WTC11 (cell line): ENCODE data around the gene PROC.

Experiments
- CREM ChIP-seq: sonication (generic); formaldehyde crosslinking; IDR thresholded peaks from 2 replicates; pipeline ENCODE4 v1.8.1; 2022; ENCODE audit warnings: mild to moderate bottlenecking, missing genetic modification reagents, moderate library complexity
- FOXK1 ChIP-seq: sonication (generic); formaldehyde crosslinking; IDR thresholded peaks from 2 replicates; pipeline ENCODE4 v1.8.0; 2022; ENCODE audit warnings: mild to moderate bottlenecking, moderate library complexity, missing genetic modification reagents
- GABPB1 ChIP-seq: sonication (generic); formaldehyde crosslinking; IDR thresholded peaks from 2 replicates; pipeline ENCODE4 v1.8.1; 2023; ENCODE audit warnings: mild to moderate bottlenecking, missing genetic modification reagents
- TF ChIP-seq, protein P1 (sequence below): fragments of 200-600 bp; IDR thresholded peaks from 2 replicates; pipeline ENCODE4 v1.8.0; 2022; ENCODE audit warnings: antibody characterized with exemption

DNA sequence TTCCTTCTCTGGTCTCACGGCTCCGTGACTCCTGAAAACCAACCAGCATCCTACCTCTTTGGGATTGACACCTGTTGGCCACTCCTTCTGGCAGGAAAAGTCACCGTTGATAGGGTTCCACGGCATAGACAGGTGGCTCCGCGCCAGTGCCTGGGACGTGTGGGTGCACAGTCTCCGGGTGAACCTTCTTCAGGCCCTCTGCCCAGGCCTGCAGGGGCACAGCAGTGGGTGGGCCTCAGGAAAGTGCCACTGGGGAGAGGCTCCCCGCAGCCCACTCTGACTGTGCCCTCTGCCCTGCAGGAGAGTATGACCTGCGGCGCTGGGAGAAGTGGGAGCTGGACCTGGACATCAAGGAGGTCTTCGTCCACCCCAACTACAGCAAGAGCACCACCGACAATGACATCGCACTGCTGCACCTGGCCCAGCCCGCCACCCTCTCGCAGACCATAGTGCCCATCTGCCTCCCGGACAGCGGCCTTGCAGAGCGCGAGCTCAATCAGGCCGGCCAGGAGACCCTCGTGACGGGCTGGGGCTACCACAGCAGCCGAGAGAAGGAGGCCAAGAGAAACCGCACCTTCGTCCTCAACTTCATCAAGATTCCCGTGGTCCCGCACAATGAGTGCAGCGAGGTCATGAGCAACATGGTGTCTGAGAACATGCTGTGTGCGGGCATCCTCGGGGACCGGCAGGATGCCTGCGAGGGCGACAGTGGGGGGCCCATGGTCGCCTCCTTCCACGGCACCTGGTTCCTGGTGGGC lies 10.0 kb downstream of the PROC start:
- TF ChIP-seq CREM (CRISPR knock-in tag) (no peak), GABPB1 (CRISPR knock-in tag) (no peak), FOXK1 (CRISPR knock-in tag) (no peak)
- TF ChIP-seq, protein P1, sequence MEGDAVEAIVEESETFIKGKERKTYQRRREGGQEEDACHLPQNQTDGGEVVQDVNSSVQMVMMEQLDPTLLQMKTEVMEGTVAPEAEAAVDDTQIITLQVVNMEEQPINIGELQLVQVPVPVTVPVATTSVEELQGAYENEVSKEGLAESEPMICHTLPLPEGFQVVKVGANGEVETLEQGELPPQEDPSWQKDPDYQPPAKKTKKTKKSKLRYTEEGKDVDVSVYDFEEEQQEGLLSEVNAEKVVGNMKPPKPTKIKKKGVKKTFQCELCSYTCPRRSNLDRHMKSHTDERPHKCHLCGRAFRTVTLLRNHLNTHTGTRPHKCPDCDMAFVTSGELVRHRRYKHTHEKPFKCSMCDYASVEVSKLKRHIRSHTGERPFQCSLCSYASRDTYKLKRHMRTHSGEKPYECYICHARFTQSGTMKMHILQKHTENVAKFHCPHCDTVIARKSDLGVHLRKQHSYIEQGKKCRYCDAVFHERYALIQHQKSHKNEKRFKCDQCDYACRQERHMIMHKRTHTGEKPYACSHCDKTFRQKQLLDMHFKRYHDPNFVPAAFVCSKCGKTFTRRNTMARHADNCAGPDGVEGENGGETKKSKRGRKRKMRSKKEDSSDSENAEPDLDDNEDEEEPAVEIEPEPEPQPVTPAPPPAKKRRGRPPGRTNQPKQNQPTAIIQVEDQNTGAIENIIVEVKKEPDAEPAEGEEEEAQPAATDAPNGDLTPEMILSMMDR, result no peak
